ENCODE results near the gene SMIM24.
"Not testable (repeated sequence)": the region's sequence is repeated elsewhere in the genome, so short reads cannot be mapped to it uniquely, and the experiment has no call there.

Gene SMIM24

DNA sequence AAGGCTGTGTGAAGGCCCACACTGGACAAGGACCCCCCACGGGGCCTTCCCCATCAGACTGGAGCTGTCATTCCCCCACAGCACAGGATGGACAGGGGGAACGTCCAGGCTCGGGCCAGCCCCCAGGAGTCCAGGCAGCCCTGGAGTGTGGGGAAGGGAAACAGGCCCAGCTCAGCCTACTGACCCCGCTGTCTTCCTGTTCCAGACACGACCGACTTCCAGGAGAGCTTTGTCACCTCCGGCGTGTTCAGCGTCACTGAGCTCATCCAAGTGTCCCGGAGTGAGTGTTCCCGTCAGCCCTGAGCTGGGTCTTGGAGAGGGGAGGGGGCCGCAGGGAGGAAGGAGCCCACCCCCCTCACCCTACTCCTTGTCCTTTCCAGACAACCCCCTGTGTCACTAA is 47.0 kb downstream of the SMIM24 start:
- no peaks in the 10 kb centered on the region for H3K27me3 ChIP-seq (replicated peaks; ENCODE audit: control insufficient read depth, insufficient read depth, low read length)
- no peak for DNase-seq (ENCODE audit: extremely low read depth, insufficient read length)
- TF ChIP-seq, protein P1, sequence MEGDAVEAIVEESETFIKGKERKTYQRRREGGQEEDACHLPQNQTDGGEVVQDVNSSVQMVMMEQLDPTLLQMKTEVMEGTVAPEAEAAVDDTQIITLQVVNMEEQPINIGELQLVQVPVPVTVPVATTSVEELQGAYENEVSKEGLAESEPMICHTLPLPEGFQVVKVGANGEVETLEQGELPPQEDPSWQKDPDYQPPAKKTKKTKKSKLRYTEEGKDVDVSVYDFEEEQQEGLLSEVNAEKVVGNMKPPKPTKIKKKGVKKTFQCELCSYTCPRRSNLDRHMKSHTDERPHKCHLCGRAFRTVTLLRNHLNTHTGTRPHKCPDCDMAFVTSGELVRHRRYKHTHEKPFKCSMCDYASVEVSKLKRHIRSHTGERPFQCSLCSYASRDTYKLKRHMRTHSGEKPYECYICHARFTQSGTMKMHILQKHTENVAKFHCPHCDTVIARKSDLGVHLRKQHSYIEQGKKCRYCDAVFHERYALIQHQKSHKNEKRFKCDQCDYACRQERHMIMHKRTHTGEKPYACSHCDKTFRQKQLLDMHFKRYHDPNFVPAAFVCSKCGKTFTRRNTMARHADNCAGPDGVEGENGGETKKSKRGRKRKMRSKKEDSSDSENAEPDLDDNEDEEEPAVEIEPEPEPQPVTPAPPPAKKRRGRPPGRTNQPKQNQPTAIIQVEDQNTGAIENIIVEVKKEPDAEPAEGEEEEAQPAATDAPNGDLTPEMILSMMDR (IDR thresholded peaks at IDR 0.05; ENCODE audit: insufficient read depth, low read length, poor library complexity, severe bottlenecking), result no peak
- H3K36me3 ChIP-seq (ENCODE audit: control insufficient read depth, insufficient read depth, low read length), result peaks cover 10% of the 10 kb centered on the region
- H3K4me3 ChIP-seq (replicated peaks; ENCODE audit: low read depth, low read length), result no peak overlapping the region

DNA sequence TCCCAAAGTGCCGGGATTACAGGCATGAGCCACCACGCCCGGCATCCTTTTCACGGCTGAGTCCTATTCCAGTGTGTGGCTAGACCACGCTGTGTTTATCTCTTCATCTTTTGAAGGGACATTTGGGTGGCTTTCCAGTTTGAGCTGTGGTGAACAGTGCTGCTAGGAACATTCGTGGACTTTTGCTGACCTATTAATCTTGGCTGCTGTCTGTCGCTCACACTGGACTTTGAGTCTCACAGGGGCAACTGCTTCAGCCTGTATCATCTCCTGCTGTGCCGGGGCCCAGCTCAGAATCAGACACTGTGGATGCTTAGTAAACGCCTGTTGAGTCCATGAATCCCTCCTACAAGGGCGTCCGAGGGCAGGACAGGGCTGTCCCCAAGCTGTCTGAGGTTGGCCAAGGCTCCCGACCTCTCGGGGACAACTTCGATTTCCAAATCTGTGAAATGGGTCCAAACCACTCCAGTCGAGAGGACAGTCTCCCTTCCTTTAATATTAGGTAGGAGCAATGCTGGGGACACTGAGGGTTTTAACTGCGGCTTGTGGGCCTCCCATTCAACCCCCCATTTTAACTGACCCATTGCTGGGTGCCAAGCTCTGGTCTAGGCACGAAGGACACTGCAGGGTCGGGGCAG is 48.4 kb downstream of the SMIM24 start:
- Histone ChIP-seq H3K4me3 (replicated peaks; ENCODE audit: low read depth, low read length) (no peak overlapping the region), H3K36me3 (ENCODE audit: control insufficient read depth, insufficient read depth, low read length) (peaks cover 10% of the 10 kb centered on the region), H3K27me3 (replicated peaks; ENCODE audit: control insufficient read depth, insufficient read depth, low read length) (no peaks in the 10 kb centered on the region)
- DNase-seq (ENCODE audit: extremely low read depth, insufficient read length), result no peak
- TF ChIP-seq, protein P1 (IDR thresholded peaks at IDR 0.05; ENCODE audit: insufficient read depth, low read length, poor library complexity, severe bottlenecking), result no peak

DNA sequence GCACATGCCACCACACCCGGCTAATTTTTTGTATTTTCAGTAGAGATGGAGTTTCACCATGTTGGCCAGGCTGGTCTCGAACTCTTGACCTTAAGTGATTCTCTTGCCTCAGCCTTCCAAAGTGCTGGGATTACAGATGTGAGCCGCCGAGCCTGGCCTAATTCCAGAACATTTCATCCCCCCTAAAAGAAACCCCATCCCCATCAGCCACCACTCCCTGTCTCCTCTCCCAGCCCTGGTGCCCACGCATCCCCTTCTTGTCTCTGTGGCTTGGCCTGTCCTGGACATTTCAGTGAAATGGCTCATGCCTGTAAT is 50.0 kb downstream of the SMIM24 start:
- DNase-seq (ENCODE audit: extremely low read depth, insufficient read length); H3K4me3 ChIP-seq (replicated peaks; ENCODE audit: low read depth, low read length); H3K27me3 ChIP-seq (replicated peaks; ENCODE audit: control insufficient read depth, insufficient read depth, low read length); H3K36me3 ChIP-seq (ENCODE audit: control insufficient read depth, insufficient read depth, low read length): not testable (repeated sequence)

DNA sequence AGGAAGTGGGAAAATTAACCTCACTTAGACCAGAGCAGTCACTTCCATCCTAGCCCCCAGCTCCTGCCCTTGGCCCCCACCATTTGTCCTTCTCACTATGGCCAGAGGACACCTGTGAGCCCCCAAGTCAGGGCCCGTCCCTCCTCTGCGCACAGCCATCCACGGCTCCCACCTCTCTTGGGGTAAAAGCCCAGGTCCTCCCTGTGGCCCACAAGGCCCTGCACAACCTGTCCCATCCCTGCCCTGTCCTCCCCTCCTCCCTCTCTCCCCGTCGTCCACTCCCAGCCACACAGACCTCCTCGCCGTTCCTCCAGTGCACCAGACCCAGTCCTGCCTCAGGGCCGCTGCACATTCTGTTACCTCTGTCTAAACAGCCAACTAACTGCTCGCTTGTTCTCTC is 53.9 kb downstream of the SMIM24 start:
- H3K4me3 ChIP-seq (replicated peaks; ENCODE audit: low read depth, low read length), result no peak overlapping the region
- no peak for DNase-seq (ENCODE audit: extremely low read depth, insufficient read length)
- TF ChIP-seq, protein P1 (IDR thresholded peaks at IDR 0.05; ENCODE audit: insufficient read depth, low read length, poor library complexity, severe bottlenecking), result no peak

More for the DNA sequence above, 53.9 kb downstream of the SMIM24 start:
- Histone ChIP-seq H3K36me3 (ENCODE audit: control insufficient read depth, insufficient read depth, low read length) (no peaks in the 10 kb centered on the region), H3K27me3 (replicated peaks; ENCODE audit: control insufficient read depth, insufficient read depth, low read length) (no peaks in the 10 kb centered on the region)
